Measurements from ENCODE around the gene LANCL1.
A peak's percentile ranks its signal among the peaks of the same experiment; 100 is the strongest.

The LANCL1 gene, protein sequence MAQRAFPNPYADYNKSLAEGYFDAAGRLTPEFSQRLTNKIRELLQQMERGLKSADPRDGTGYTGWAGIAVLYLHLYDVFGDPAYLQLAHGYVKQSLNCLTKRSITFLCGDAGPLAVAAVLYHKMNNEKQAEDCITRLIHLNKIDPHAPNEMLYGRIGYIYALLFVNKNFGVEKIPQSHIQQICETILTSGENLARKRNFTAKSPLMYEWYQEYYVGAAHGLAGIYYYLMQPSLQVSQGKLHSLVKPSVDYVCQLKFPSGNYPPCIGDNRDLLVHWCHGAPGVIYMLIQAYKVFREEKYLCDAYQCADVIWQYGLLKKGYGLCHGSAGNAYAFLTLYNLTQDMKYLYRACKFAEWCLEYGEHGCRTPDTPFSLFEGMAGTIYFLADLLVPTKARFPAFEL

GRCh38 chr2:210476194-210477128 is at the start of gene LANCL1:
Gene LANCL1 (minus strand): TSS chr2:210476759. CDS start chr2:210476396, 363 bp downstream.
- DNase-seq, result peak; percentile 91

GRCh38 chr2:210524533-210524932 is 48.0 kb upstream of the LANCL1 start:
- no peak for DNase-seq

GRCh38 chr2:210523650-210524289 is 47.2 kb upstream of the LANCL1 start:
- no peak for DNase-seq

DNA sequence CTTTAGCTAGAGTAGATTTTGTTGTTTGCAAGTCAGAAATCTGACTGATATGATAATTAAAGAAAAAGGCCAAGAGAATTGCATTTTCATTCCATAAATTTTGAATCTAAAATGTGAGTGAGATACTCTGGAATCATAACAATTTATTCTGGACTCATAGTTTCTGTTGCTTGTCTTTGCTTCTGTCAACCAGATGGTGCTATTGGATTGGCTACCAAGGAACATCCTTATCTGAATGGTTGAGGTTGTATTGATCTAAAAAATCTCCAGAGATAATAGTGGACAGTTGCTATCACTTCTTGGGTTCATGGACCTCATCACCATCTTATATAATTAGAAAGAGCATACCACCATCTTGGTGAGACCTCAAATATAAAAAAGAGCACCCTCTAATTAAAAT is 45.8 kb upstream of the LANCL1 start:
- DNase-seq, result no peak

- DNase-seq, result no peak
These were observed 43.0 kb upstream of the LANCL1 start for GRCh38 chr2:210519594-210519993.

- no peak for DNase-seq
These were observed 40.7 kb upstream of the LANCL1 start for GRCh38 chr2:210517264-210517663.

DNA sequence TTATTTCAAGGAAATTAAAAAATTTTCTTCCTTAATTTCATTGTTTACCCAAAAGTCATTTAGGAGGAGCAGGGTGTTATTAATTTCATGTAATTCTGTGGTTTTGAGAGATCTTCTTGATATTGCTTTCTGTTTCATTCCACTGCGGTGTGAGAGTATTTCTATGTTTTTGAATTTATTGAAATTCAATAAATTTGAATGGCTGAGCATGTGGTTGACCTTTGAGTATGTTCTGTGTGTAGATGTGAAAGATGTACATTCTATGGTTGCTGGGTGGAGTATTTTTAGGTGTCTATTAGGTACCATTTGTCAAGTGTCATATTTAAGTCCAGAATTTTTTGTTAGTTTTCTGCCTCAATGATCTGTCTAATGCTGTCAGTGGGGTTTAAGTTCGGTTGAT is 39.4 kb upstream of the LANCL1 start:
- no peak for DNase-seq

DNA sequence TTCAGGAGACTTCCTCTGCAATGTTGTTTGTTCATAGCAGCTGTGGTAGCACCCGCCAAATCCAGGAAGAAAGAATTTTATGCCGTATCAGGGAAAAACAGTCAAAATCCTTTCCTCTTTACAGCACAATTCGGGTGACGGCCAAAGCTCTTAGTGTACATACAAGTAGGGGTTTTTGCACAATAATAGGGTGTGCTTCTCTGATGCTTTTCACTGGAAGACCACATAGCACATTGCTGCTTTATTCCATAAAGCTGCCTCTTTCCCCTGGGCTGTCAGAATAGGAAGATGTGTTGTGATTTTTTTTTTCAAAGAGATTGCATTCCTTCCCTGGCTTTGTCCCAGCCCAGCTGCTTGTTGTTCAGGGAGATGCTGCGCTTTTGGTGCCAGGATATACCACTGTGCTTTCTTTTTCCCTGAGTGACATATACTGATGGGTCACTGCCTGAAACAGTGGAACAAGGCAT is 27.2 kb upstream of the LANCL1 start:
- DNase-seq, result no peak

- DNase-seq, result peak; percentile 43
These were observed 26.6 kb upstream of the LANCL1 start for GRCh38 chr2:210503001-210503623.

GRCh38 chr2:210496512-210496911 is 20.0 kb upstream of the LANCL1 start:
- DNase-seq, result no peak

- no peak for DNase-seq
These were observed 17.0 kb upstream of the LANCL1 start for GRCh38 chr2:210493528-210493927.

DNA sequence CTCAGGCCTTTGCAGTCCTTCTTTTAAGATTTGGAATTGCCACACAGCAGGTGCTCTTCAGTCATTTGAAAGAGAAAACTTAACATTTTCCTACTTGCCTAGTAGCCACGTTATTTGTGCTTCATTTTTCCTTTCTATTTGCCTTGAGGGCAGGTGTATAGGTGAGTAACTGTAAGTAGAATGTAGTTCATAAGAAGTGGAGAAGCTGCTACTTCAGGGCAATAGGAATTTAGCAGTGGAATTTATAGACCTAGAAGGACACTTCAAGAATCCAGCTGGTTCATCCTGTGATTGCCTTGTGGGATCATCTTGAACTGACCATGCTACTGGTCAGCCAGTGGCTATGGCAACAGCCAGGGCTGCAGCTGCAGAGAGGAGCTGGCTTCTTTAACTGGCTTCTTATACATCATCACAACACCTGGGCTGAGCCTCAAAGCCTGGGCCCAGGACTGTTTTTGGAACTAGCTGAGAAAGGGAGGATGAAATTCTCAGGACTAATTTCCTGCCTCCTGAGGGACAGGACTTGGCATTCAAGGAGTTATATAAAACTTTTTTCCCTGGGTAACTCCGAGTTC is 5.1 kb upstream of the LANCL1 start:
- DNase-seq, result no peak

DNA sequence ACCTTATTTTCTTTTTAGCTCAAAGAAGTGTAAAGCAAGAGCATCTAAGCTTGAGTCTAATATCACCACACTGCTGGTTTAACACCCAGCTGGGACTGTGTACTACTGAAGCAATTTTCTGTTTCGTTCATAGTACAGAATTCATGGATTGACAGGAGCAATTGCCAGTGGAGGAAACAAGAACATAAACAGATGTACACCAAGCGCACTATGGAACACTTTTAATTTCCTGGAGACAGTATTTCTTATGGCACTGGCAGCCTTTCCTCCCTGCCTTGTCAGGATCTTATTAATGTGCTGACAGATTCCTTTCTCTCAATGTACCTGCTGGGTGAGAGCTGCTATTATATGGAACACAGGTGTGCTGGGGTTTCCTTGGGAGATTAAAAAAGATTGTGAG is 4.2 kb upstream of the LANCL1 start:
- DNase-seq, result no peak

DNA sequence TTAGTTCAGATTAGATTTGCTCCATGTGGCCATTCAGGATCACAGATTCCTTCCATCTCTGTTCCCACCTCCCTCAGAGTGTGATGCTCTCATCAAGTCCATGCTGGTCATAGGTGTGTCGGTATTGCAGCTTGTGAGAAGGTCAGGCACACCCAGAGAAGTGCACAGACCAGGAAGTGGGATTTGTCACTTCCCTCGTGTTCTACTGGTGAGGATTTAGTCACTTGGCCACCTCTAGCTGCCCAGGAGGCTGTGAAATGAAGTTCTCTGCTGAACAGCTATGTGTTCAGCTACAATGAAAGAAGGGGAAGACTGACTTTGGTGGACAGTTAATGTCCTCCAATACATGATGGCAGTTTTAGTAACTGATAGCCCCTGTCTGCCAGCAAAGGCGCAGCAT is 3.5 kb upstream of the LANCL1 start:
- DNase-seq, result no peak

DNA sequence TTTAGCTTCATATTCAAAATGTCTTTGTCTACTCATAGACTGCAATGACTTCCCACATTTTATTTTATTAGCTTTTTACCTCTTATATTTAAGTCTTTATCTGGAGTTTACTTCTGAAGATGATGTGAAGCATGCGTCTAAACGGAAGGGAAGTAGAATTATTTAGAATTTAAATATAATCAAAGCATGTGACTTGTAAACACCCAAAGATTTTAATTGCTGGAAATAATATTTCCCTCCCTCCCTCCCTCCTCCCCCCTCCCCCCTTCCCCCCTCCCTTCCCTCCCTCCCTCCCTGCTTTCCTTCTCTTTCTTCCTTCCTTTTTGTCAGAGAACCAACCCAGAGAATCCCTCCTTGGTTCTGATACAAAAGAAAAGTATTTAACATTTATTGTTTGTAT is 2.1 kb upstream of the LANCL1 start:
- DNase-seq, result no peak

GRCh38 chr2:210477496-210477895 is 937 bp upstream of the LANCL1 start:
- DNase-seq, result no peak

GRCh38 chr2:210475706-210476105 is 853 bp downstream of the LANCL1 start:
- DNase-seq, result no peak

DNA sequence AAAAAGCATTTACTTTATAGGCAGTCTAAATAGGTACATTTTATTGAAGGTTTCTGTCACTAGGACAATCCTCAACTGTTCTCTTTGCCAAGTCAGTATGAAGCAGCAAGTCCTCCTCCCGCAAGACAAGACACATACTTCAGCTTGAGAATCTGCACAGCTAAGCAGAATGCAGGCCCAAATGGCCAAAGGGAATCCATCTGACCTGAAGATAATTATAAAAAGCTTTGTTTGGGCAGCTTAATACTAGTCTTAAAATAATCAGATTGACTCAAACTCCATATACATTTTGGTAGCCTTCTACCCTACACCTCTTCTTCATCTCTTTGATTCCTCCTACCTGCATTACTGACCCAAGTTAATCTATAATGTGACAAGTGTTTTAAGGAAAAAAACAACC is 1.8 kb downstream of the LANCL1 start:
- no peak for DNase-seq

DNA sequence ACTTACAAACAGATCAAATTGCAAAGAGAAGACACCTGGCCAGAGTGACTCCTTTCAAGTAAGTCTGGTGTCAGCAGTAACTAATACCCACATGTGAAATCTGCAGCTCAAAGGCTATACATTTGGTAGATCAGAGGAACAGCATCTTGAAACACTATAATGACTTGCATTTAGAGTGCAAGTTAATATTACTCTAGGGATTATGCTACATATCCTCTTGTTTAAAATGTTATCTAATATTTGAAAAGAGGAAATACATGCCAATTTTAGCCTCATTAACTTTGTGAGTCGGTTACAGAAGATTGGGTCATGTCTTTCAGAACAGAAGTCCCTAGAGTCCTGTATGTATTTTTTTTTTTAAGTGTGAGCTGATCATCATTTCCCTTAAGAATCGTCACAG is 15.2 kb downstream of the LANCL1 start:
- DNase-seq, result no peak

GRCh38 chr2:210460322-210461227 is 16.0 kb downstream of the LANCL1 start:
- DNase-seq, result no peak

DNA sequence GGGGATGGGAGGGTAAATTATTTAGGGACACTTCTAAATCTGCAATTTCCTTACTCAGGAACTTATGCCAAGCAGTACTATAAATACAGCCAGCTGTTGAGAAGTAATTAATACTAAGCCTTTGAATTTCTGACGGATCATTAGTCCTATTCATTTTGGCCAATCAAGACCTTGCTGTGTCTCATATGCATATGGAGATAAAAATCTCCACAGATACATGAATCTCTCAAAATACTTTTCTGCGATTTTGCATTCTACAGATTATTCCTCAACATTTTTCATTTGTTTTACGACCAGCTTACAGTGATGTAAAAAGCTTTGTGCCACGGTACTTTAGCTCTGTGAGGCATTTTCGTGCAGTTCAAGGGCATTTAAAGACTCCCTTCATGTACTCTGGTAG is 16.7 kb downstream of the LANCL1 start:
- no peak for DNase-seq
